Fibroblast of the aortic adventitia (primary cell): Measurements from ENCODE around the gene MAP4K4. TPM values are rescaled to one million over a fixed set of nuclear protein-coding genes. Genes with fewer than 3 reads are reported as not detected.

Experiments
- DNase-seq: peaks from one replicate; pipeline ENCODE4 v3.0.0-alpha.2; 2010; ENCODE audit warnings: low read depth
- H3K4me3 ChIP-seq: 2 replicates; pipeline ENCODE4 v1.5.1; 2011; ENCODE audit warnings: low read depth, mild to moderate bottlenecking, control low read depth, low read length, moderate library complexity
- CTCF ChIP-seq: IDR thresholded peaks from 2 replicates; pipeline ENCODE4 v1.5.1; 2011; ENCODE audit warnings: mild to moderate bottlenecking, low read length, control low read depth, inconsistent platforms; ENCODE audit not compliant: insufficient read depth
- total RNA-seq: library from RNA; depleted of rRNA; stranded (reverse); fragments of >200 nt; gene quantifications from 2 replicates; pipeline ENCODE4 v1.2.3, GENCODE V29; 2012; ENCODE audit warnings: low replicate concordance

MAP4K4 gene
- total RNA-seq, 1 donor = 208 TPM

DNA sequence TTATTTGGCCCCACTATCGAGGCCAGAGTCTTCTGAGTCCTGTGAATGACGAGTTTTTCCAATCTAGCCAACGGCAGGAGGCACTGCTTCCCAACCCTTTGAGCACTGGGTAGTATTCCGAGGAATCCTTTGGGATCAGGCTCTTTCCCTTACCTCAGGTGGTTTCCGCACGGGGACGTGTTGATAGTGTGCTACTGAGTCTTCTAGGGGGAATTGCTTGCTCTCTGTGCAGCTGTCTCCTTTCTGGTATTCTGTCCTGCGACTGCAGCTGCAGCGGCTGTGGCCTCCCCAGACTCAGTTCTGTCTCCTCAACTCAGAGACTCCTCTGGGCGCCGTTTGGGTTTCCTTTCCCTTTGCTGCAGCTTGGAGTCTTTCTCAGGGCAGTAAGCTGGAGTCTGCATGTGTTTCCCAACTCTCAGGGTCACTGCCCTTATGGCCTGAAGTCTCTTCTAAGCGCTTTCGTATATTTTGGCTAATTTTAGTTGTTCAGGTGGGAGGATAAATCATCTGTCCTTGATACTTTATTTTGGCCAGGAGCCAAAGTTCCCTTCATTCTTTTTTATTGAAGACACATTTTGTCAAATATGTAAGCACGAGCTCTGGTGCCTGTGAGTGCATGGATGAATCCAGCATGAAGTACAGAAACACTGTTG lies 118.4 kb downstream of the MAP4K4 start:
- no peak for TF ChIP-seq CTCF
- DNase-seq = peak; percentile 46
- no peak overlapping the region for H3K4me3 ChIP-seq

GRCh38 chr2:101816598-101816997 lies 119.1 kb downstream of the MAP4K4 start:
- DNase-seq = no peak
- no peak overlapping the region for H3K4me3 ChIP-seq
- no peak for TF ChIP-seq CTCF

DNA sequence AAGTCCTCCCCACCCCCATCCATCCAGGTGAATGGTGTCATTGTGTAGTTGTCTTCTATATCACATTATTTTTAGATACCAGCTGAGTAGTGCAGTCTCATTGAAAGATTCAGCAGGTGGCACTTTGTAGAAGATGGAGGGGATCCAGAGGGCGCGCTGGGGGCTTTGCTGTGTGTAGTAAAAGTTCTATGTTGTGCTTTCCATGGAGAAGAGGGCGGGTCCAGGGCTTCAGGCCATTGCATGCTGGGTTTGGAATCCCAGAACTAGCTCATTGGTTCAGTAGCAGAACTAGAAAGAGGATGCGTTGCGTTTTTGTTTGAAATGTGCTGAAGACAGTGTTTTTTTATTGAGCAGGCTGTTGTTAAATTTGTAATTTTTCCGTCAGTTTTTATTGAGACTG lies 120.0 kb downstream of the MAP4K4 start:
- DNase-seq = no peak
- no peak for TF ChIP-seq CTCF
- H3K4me3 ChIP-seq = no peak overlapping the region

GRCh38 chr2:101818531-101819451 lies 121.3 kb downstream of the MAP4K4 start:
- peak; percentile 37 for DNase-seq
- H3K4me3 ChIP-seq = no peak overlapping the region
- TF ChIP-seq CTCF = no peak

DNA sequence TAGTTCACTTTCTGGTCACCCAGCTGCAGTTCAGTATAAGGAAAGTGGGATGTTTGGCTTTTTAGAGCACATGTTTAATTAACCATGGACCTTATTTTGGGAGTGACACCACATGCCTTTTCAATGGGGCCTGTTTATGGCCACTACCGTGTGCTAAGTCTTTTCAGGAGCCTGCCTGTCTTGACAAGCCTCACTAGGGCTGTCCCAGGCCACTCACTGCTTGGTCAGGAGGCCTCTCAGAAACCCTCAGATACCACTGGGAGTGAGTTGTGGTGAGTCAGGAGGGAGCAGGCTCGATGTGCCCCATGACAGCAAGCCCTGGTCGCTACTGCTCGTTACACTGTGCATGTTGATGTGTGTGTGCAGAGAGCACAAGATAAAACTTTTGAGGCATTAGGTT lies 123.0 kb downstream of the MAP4K4 start:
- TF ChIP-seq CTCF = no peak
- no peak overlapping the region for H3K4me3 ChIP-seq
- DNase-seq = peak; percentile 65

DNA sequence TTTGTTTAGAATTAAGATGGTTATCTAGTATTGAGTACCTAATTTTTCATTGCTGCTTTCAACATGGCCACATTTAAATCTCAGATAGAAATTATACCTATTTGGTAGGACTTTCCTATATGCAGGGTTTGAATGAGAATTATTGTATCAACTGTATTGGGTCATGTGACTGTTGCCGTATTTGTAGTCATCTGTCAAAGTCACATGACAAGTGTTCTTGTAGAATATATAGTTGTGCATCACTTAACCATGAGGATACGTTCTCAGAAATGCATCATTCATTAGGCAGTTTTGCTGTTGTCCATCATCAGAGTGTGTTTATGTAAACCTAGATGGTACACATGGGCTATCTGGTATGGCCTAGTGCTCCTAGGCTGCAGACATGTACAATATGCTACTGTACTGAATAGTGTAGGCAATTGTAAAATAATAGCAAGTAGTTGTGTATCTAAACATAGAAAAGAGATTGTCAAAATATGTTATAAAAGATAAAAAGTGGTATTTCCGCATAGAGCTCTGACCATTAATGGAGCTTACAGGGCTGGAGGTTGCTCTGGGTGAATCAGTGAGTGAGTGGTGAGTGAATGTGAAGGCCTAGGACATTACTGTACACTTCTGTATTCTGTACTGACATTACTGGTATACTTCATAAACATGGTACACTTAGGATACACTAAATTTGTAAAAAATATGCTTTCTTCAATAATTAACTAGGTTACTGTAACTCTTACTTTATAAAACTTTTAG lies 123.7 kb downstream of the MAP4K4 start:
- TF ChIP-seq CTCF = no peak
- no peak for DNase-seq
- H3K4me3 ChIP-seq = no peak overlapping the region
